Measurements from ENCODE around the gene VAV2.

Gene VAV2

GRCh38 chr9:133991964-133992779 is at the start of gene VAV2:
Gene VAV2, minus strand, starts transcription at chr9:133992324. Its CDS starts 46 bp downstream, at chr9:133992278.
- Histone ChIP-seq H3K27ac (ENCODE audit: low read depth, low read length) (peak within 1 kb of the TSS; percentile 97), H3K36me3 (ENCODE audit: insufficient read depth, low read length) (no peaks in the 10 kb centered on the region), H3K9ac (ENCODE audit: low read length) (peak within 1 kb of the TSS; percentile 86), H3K4me3 (ENCODE audit: low read depth in 1 of 2, low read length in 2 of 2) (peak within 1 kb of the TSS; percentile 83 to 95), H3K9me3 (ENCODE audit: low read length) (no peaks in the 10 kb centered on the region), H3K4me1 (ENCODE audit: insufficient read depth, low read length) (peaks cover 24% of the 10 kb centered on the region), H3K27me3 (ENCODE audit: control insufficient read depth in 1 of 2, insufficient read depth in 2 of 2, low read length in 2 of 2) (no peaks in the 10 kb centered on the region)

DNA sequence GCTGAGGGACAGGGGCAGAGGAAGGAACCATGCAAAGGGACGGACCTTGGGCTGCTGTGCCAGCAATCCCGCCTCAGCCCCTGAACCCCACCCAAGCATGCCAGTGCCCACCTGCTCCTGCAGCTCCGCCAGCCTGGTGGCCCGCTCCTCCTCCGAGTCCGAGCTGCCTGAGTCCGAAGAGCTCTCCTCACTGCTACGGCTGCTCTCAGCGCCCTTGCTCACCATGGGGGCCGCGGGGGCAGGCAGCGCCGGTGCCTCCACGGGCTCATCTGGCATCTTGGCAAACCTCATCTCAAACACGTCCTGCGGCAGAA is 49.5 kb upstream of the VAV2 start:
- no peak overlapping the region for H3K27ac ChIP-seq (ENCODE audit: low read depth, low read length)
- peaks cover 60% of the 10 kb centered on the region for H3K36me3 ChIP-seq (ENCODE audit: insufficient read depth, low read length)
- H3K9me3 ChIP-seq (ENCODE audit: low read length) = no peaks in the 10 kb centered on the region
- no peak overlapping the region for H3K4me3 ChIP-seq (ENCODE audit: low read depth in 1 of 2, low read length in 2 of 2)
- H3K9ac ChIP-seq (ENCODE audit: low read length) = no peak overlapping the region
- H3K4me1 ChIP-seq (ENCODE audit: insufficient read depth, low read length) = peaks cover 6% of the 10 kb centered on the region
- no peaks in the 10 kb centered on the region for H3K27me3 ChIP-seq (ENCODE audit: control insufficient read depth in 1 of 2, insufficient read depth in 2 of 2, low read length in 2 of 2)

- H3K36me3 ChIP-seq (ENCODE audit: insufficient read depth, low read length) = peaks cover 60% of the 10 kb centered on the region
- no peak overlapping the region for H3K9ac ChIP-seq (ENCODE audit: low read length)
Observed at GRCh38 chr9:134040781-134041648, 48.9 kb upstream of the VAV2 start.

DNA sequence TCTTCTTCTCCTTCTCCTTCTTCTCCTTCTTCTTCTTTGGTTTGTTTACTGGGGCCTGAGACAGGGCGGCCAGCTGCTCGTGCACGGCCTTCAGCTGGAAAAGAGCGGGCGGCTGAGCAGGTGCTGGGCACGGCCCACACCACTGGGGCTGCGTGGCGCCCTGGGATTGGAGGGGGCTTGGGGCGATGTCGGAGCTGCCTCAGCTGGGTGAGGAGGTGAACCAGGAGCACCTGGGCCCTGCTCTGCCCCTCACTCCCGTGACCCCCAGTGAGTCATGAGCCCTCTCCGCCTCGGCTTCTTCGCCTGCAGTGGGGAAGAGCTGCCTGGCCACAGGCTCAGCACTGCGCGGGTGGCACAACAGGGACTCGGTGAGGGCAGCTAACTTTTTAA is 48.0 kb upstream of the VAV2 start:
- H3K9ac ChIP-seq (ENCODE audit: low read length) = no peak overlapping the region
- H3K4me1 ChIP-seq (ENCODE audit: insufficient read depth, low read length) = peaks cover 6% of the 10 kb centered on the region
- peaks cover 60% of the 10 kb centered on the region for H3K36me3 ChIP-seq (ENCODE audit: insufficient read depth, low read length)
- no peak overlapping the region for H3K4me3 ChIP-seq (ENCODE audit: low read depth in 1 of 2, low read length in 2 of 2)
- H3K27ac ChIP-seq (ENCODE audit: low read depth, low read length) = no peak overlapping the region
- no peaks in the 10 kb centered on the region for H3K27me3 ChIP-seq (ENCODE audit: control insufficient read depth in 1 of 2, insufficient read depth in 2 of 2, low read length in 2 of 2)
- no peaks in the 10 kb centered on the region for H3K9me3 ChIP-seq (ENCODE audit: low read length)

More at GRCh38 chr9:134040781-134041648, 48.9 kb upstream of the VAV2 start:
- Histone ChIP-seq H3K27ac (ENCODE audit: low read depth, low read length) (no peak overlapping the region), H3K4me1 (ENCODE audit: insufficient read depth, low read length) (peaks cover 6% of the 10 kb centered on the region), H3K27me3 (ENCODE audit: control insufficient read depth in 1 of 2, insufficient read depth in 2 of 2, low read length in 2 of 2) (no peaks in the 10 kb centered on the region), H3K4me3 (ENCODE audit: low read depth in 1 of 2, low read length in 2 of 2) (no peak overlapping the region), H3K9me3 (ENCODE audit: low read length) (no peaks in the 10 kb centered on the region)

DNA sequence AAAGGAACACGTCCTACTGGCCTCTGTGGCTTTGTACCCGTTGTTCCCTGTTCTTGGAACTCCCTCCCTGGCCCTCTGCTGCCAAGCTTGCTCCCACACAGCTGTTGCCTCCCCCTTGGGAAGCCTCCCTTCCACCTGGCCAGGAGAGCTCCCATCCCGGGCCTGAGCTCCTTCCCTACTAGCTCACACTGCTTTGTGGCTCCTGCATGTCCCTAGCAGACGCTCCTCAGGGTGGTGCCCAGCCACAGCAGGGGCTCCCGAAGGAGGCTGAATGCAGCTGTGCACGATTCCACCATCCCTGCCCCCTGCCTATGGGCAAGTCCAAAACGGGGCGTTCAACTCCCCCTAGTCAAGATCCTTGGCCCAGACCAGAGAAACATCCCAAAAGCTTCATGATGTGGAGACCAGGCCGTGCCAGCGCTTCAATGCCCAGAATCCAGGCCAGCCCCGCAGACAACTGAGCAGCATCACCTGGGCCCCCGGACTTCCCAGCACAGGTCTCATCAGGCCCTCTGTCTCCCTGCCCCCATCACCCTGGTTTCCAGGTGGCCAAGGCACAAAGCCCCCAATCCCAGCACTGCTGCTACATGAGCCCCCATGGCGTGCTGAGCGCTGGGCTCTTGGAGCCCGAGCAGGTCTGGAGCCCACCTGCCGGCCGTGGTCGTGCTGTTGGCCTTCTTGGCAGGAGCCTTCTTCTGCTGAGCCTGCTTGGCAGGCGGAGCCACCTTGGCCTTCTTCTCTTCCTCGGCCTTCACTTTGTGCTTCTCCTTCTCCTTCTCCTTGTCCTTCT is 47.5 kb upstream of the VAV2 start:
- Histone ChIP-seq H3K4me3 (ENCODE audit: low read depth in 1 of 2, low read length in 2 of 2) (no peak overlapping the region), H3K9ac (ENCODE audit: low read length) (no peak overlapping the region), H3K4me1 (ENCODE audit: insufficient read depth, low read length) (peaks cover 6% of the 10 kb centered on the region), H3K36me3 (ENCODE audit: insufficient read depth, low read length) (peaks cover 60% of the 10 kb centered on the region), H3K27me3 (ENCODE audit: control insufficient read depth in 1 of 2, insufficient read depth in 2 of 2, low read length in 2 of 2) (no peaks in the 10 kb centered on the region), H3K27ac (ENCODE audit: low read depth, low read length) (no peak overlapping the region), H3K9me3 (ENCODE audit: low read length) (no peaks in the 10 kb centered on the region)

GRCh38 chr9:134037641-134038040 is 45.5 kb upstream of the VAV2 start:
- H3K9me3 ChIP-seq (ENCODE audit: low read length) = no peaks in the 10 kb centered on the region
- H3K27me3 ChIP-seq (ENCODE audit: control insufficient read depth in 1 of 2, insufficient read depth in 2 of 2, low read length in 2 of 2) = no peaks in the 10 kb centered on the region
- H3K4me1 ChIP-seq (ENCODE audit: insufficient read depth, low read length) = peaks cover 6% of the 10 kb centered on the region
- no peak overlapping the region for H3K4me3 ChIP-seq (ENCODE audit: low read depth in 1 of 2, low read length in 2 of 2)
- H3K9ac ChIP-seq (ENCODE audit: low read length) = no peak overlapping the region
- no peak overlapping the region for H3K27ac ChIP-seq (ENCODE audit: low read depth, low read length)
- peaks cover 63% of the 10 kb centered on the region for H3K36me3 ChIP-seq (ENCODE audit: insufficient read depth, low read length)

DNA sequence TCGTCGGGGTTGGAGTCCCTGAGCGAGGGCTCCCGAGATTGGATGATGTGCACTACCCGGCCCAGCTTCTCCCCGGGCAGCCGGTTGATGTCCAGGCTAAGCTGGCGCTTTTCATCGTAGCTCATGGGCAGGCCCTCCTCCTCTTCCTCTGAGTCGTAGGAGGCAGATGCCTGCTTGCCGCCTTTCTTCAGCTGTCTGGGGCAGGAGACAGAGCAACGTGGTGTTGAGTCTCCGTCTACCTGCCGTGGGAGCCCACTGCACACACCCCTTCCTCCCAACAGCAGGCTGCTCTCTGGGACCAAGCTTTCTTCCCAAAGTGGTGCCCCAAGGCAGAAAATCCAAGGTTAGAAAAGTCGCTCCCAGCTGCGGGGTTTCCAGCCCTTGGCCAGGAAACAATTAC is 44.0 kb upstream of the VAV2 start:
- Histone ChIP-seq H3K9me3 (ENCODE audit: low read length) (no peaks in the 10 kb centered on the region), H3K27ac (ENCODE audit: low read depth, low read length) (no peak overlapping the region), H3K36me3 (ENCODE audit: insufficient read depth, low read length) (peaks cover 64% of the 10 kb centered on the region), H3K4me1 (ENCODE audit: insufficient read depth, low read length) (peaks cover 4% of the 10 kb centered on the region), H3K9ac (ENCODE audit: low read length) (no peak overlapping the region), H3K4me3 (ENCODE audit: low read depth in 1 of 2, low read length in 2 of 2) (no peak overlapping the region), H3K27me3 (ENCODE audit: control insufficient read depth in 1 of 2, insufficient read depth in 2 of 2, low read length in 2 of 2) (no peaks in the 10 kb centered on the region)

- Histone ChIP-seq H3K4me3 (ENCODE audit: low read depth in 1 of 2, low read length in 2 of 2) (no peak overlapping the region), H3K27me3 (ENCODE audit: control insufficient read depth in 1 of 2, insufficient read depth in 2 of 2, low read length in 2 of 2) (no peaks in the 10 kb centered on the region), H3K36me3 (ENCODE audit: insufficient read depth, low read length) (peaks cover 70% of the 10 kb centered on the region), H3K9ac (ENCODE audit: low read length) (no peak overlapping the region), H3K9me3 (ENCODE audit: low read length) (no peaks in the 10 kb centered on the region), H3K27ac (ENCODE audit: low read depth, low read length) (no peak overlapping the region), H3K4me1 (ENCODE audit: insufficient read depth, low read length) (no peaks in the 10 kb centered on the region)
Observed at GRCh38 chr9:134035041-134036039, 43.2 kb upstream of the VAV2 start.

DNA sequence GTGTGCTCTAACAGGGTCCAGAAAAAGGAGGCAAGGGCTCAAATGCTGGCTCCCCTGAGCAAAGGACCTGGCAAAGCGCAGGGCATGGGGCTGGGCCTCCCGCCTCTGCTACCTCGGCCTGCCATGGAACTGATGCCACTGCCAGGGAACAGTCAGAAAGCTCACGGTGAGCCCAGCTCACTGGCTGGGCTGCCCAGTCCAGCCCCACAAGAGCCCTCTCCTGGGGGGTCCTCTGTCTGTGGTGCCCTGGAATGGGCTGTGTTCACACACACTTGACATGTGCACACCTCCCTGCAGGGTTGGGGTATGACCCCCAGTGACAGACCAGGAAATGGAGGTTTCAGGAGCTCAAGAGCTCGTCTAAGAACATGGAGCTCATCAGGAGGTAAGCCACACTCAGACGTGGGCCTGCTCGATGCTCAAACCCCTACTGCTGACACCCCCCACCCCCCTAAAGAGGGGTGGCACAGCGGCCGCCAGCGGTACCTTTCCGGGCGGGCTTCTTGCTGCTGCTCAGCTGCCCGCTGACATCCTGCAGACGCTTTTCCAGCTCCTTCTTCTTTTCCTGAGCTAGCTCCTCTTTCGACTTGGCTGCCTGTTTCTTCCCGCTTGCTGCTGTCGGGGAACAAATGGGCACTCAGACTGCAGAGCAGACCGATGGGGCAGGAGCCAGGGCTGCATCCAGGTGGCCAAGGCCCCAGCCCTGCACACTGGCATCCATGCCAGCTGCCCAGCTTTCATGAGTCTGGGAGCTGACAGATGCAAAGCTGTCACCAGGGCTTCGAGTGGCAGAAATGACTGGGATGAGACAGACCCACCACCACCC is 42.3 kb upstream of the VAV2 start:
- Histone ChIP-seq H3K4me1 (ENCODE audit: insufficient read depth, low read length) (no peaks in the 10 kb centered on the region), H3K9ac (ENCODE audit: low read length) (no peak overlapping the region), H3K36me3 (ENCODE audit: insufficient read depth, low read length) (peaks cover 65% of the 10 kb centered on the region), H3K27me3 (ENCODE audit: control insufficient read depth in 1 of 2, insufficient read depth in 2 of 2, low read length in 2 of 2) (no peaks in the 10 kb centered on the region), H3K27ac (ENCODE audit: low read depth, low read length) (no peak overlapping the region), H3K4me3 (ENCODE audit: low read depth in 1 of 2, low read length in 2 of 2) (no peak overlapping the region), H3K9me3 (ENCODE audit: low read length) (no peaks in the 10 kb centered on the region)

Data from muscle layer of colon (tissue), 2 donors.